Trophoblast cell (in vitro differentiated cells and primary cell): ENCODE measurements around the gene RAB36.

Source experiments
- DNase-seq, 2 donors: peaks; one replicate each; pipeline ENCODE4 v3.0.0-alpha.2; 2016
- H2AFZ ChIP-seq: 2 replicates; pipeline ENCODE4 v1.6.1; 2013; ENCODE audit warnings: low read length, moderate library complexity, mild to moderate bottlenecking; ENCODE audit not compliant: insufficient read depth, poor library complexity
- H2AK5ac ChIP-seq: 2 replicates; pipeline ENCODE4 v1.6.1; 2013; ENCODE audit warnings: mild to moderate bottlenecking, low read length
- H2BK120ac ChIP-seq: 2 replicates; pipeline ENCODE4 v1.6.1; 2013; ENCODE audit warnings: low read length, mild to moderate bottlenecking, moderate library complexity; ENCODE audit not compliant: insufficient read depth, poor library complexity
- H2BK12ac ChIP-seq: 2 replicates; pipeline ENCODE4 v1.6.1; 2013; ENCODE audit warnings: mild to moderate bottlenecking, low read length, moderate library complexity
- H2BK5ac ChIP-seq: 2 replicates; pipeline ENCODE4 v1.6.1; 2013; ENCODE audit warnings: low read length, low read depth, moderate library complexity, mild to moderate bottlenecking; ENCODE audit not compliant: poor library complexity
- H3K14ac ChIP-seq: 2 replicates; pipeline ENCODE4 v1.6.1; 2013; ENCODE audit warnings: mild to moderate bottlenecking, low read length
- H3K18ac ChIP-seq: 2 replicates; pipeline ENCODE4 v1.6.1; 2013; ENCODE audit warnings: mild to moderate bottlenecking, low read length
- H3K23ac ChIP-seq: 2 replicates; pipeline ENCODE4 v1.6.1; 2013; ENCODE audit warnings: low read length
- H3K27ac ChIP-seq: 2 replicates; pipeline ENCODE4 v1.5.1; 2013; ENCODE audit warnings: low read depth, mild to moderate bottlenecking, inconsistent platforms, low read length, moderate library complexity
- H3K27me3 ChIP-seq: 2 replicates; pipeline ENCODE4 v1.6.1; 2013; ENCODE audit warnings: inconsistent platforms, mild to moderate bottlenecking, low read length, moderate library complexity; ENCODE audit not compliant: insufficient read depth
- H3K36me3 ChIP-seq, 2 experiments: 1 replicate in 1 of 2; 2 replicates in 1 of 2; pipeline ENCODE4 v1.6.1; 2013; ENCODE audit warnings: low read length in 2 of 2, mild to moderate bottlenecking in 2 of 2, moderate library complexity in 1 of 2; ENCODE audit not compliant: insufficient read depth in 2 of 2, control insufficient read depth in 1 of 2
- H3K4ac ChIP-seq: 2 replicates; pipeline ENCODE4 v1.6.1; 2013; ENCODE audit warnings: low read depth, mild to moderate bottlenecking, low read length, moderate library complexity
- H3K4me1 ChIP-seq, 2 experiments: 1 replicate in 1 of 2; 2 replicates in 1 of 2; pipeline ENCODE4 v1.6.1; 2013; ENCODE audit warnings: low read length in 2 of 2, mild to moderate bottlenecking in 2 of 2, moderate library complexity in 1 of 2; ENCODE audit not compliant: insufficient read depth in 2 of 2, control insufficient read depth in 1 of 2
- H3K4me2 ChIP-seq: 2 replicates; pipeline ENCODE4 v1.6.1; 2013; ENCODE audit warnings: inconsistent platforms, mild to moderate bottlenecking, low read length, moderate library complexity
- H3K4me3 ChIP-seq: 2 replicates; pipeline ENCODE4 v1.5.1; 2013; ENCODE audit warnings: mild to moderate bottlenecking, low read depth, low read length, inconsistent platforms
- H3K79me1 ChIP-seq: one replicate; pipeline ENCODE4 v1.6.1; 2013; ENCODE audit warnings: low read length
- H3K79me2 ChIP-seq: 2 replicates; pipeline ENCODE4 v1.6.1; 2013; ENCODE audit warnings: low read length, mild to moderate bottlenecking; ENCODE audit not compliant: control insufficient read depth, insufficient read depth, poor library complexity
- H3K9ac ChIP-seq: 2 replicates; pipeline ENCODE4 v1.6.1; 2013; ENCODE audit warnings: mild to moderate bottlenecking, low read length
- H3K9me3 ChIP-seq: 2 replicates; pipeline ENCODE4 v1.6.1; 2013; ENCODE audit warnings: low read depth, mild to moderate bottlenecking, control low read depth, inconsistent platforms, low read length; ENCODE audit not compliant: insufficient read depth
- H4K12ac ChIP-seq: 2 replicates; pipeline ENCODE4 v1.6.1; 2013; ENCODE audit warnings: low read depth, mild to moderate bottlenecking, low read length, moderate library complexity
- H4K8ac ChIP-seq: 2 replicates; pipeline ENCODE4 v1.6.1; 2013; ENCODE audit warnings: low read depth, mild to moderate bottlenecking, low read length, moderate library complexity
- H4K91ac ChIP-seq: one replicate; pipeline ENCODE4 v1.6.1; 2013; ENCODE audit warnings: low read depth, mild to moderate bottlenecking, low read length, moderate library complexity
- WGBS: extraction: QIAGEN DNeasy Blood & Tissue Kit; methylation state at CpG from one replicate; pipeline ENCODE4 v1.1.7; 2013; ENCODE audit warnings: missing lambda C conversion rate; ENCODE audit not compliant: insufficient read length, insufficient coverage; ENCODE audit errors: extremely low coverage; 5-methylcytosine and 5-hydroxymethylcytosine counted together

Gene RAB36

DNA sequence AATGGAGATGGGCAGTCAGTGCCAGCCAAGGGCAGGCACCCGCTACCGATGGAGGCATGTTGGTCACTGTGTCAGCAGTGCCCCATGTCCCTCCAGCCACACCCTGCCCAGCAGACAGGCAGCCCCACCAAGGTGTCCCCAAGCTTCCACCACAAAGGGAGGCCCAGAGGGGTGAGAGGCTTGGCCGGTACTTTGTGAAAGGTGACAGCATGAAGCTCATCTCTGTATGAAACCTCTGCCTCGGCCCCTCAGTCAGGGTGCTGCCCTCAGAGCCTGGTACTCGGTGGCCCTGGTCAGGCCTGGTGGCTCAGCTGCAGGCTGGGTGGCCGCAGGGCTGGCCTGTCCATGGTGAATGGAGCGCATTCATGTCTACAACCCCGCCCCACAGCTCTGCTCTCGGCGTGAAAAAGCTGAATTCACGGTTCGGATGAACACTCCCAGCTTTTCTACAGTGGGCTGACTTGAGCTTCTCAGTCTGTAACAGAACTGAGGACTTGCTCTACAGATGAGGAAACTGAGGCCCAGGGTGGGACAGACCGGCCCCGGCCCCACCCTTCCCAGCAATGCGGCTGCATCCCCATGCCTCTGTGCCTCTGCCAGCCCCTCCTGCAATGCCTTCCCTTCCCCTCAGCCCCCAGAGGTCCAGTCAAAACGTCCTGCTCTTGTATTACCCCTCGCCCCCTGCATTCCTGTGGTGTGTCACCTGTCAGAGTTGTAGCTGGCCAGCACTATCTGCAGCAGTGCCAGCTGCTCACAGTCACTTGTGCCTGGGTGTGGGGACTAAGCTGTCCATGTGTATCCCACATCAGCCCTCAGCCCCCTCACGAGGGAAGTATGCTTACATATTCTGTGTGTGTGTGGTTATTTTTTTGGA is 31.2 kb upstream of the RAB36 start:
- DNase-seq = no peak
- H3K4ac ChIP-seq = no peak overlapping the region
- no peaks in the 10 kb centered on the region for H3K79me2 ChIP-seq
- H2BK120ac ChIP-seq = no peak overlapping the region
- no peak overlapping the region for H2AFZ ChIP-seq
- no peak overlapping the region for H2BK12ac ChIP-seq
- H3K36me3 ChIP-seq = no peaks in the 10 kb centered on the region
- no peak overlapping the region for H3K23ac ChIP-seq
- no peak overlapping the region for H4K91ac ChIP-seq
- H3K9me3 ChIP-seq = peaks cover 2% of the 10 kb centered on the region
- H3K27ac ChIP-seq = no peak overlapping the region
- H4K8ac ChIP-seq = no peak overlapping the region
- H3K4me3 ChIP-seq = no peak overlapping the region
- H3K14ac ChIP-seq = no peak overlapping the region
- H4K12ac ChIP-seq = no peak overlapping the region
- no peak overlapping the region for H2AK5ac ChIP-seq
- H3K18ac ChIP-seq = no peak overlapping the region
- H3K4me2 ChIP-seq = no peak overlapping the region
- H3K27me3 ChIP-seq = no peaks in the 10 kb centered on the region
- WGBS = no CpG with 5 or more reads among the region's 18 CpGs
- no peak overlapping the region for H2BK5ac ChIP-seq
- H3K79me1 ChIP-seq = no peaks in the 10 kb centered on the region
- H3K4me1 ChIP-seq = peaks cover 6 to 20% of the 10 kb centered on the region in 2 experiments
- H3K9ac ChIP-seq = no peak overlapping the region

DNA sequence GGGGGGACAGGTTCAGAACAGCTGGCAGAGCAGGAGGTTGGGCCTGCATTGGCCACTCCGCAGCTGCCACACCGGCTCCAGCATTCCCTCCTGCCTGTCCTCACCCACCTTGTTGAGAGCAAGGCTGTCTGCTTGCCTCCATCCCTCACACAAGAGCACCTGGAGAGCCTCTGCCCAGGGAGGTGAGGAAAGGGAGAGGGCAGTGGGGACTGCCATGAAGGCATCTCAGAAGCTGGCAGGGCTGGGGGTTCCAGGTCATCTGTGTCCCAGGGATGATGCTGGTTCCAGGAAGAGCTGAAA is 30.6 kb upstream of the RAB36 start:
- peaks cover 2% of the 10 kb centered on the region for H3K9me3 ChIP-seq
- no peak overlapping the region for H3K27ac ChIP-seq
- no peak overlapping the region for H2BK120ac ChIP-seq
- no peak overlapping the region for H2BK12ac ChIP-seq
- no peak overlapping the region for H3K14ac ChIP-seq
- no peaks in the 10 kb centered on the region for H3K36me3 ChIP-seq
- no peak overlapping the region for H2AFZ ChIP-seq
- no peaks in the 10 kb centered on the region for H3K79me1 ChIP-seq
- no peak overlapping the region for H3K23ac ChIP-seq
- H3K79me2 ChIP-seq = no peaks in the 10 kb centered on the region
- no peak overlapping the region for H4K91ac ChIP-seq
- no peak overlapping the region for H2AK5ac ChIP-seq
- H3K9ac ChIP-seq = no peak overlapping the region
- no peak overlapping the region for H3K4me3 ChIP-seq
- H4K12ac ChIP-seq = no peak overlapping the region
- no peaks in the 10 kb centered on the region for H3K27me3 ChIP-seq
- no peak overlapping the region for H3K4ac ChIP-seq
- WGBS = no CpG with 5 or more reads among the region's 2 CpGs
- DNase-seq = no peak
- H3K4me1 ChIP-seq = peaks cover 6 to 20% of the 10 kb centered on the region in 2 experiments
- H4K8ac ChIP-seq = no peak overlapping the region
- no peak overlapping the region for H3K18ac ChIP-seq
- H2BK5ac ChIP-seq = no peak overlapping the region
- H3K4me2 ChIP-seq = no peak overlapping the region

DNA sequence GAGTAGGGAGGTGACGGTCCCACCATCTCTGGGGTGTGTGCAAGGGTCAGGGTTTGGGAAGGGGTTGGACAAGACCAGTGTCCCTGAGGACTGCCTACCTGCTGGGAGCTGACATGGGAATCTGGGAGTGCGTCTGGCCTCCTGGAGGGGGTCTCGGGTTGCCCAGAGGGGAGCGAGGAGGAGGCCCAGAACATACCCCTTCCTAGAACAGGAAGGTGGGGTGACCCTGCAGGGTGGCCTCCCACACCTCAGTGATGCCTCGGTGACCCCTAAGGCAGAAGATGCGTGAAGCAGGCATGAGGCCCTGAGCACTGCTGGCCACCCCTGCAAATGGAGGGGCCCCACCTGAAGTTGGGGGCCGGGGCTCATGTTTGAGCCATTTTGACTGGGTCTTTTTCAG is 29.9 kb upstream of the RAB36 start:
- Histone ChIP-seq H3K4me2 (no peak overlapping the region), H3K9me3 (peaks cover 2% of the 10 kb centered on the region), H3K18ac (no peak overlapping the region), H3K14ac (no peak overlapping the region), H2BK5ac (no peak overlapping the region), H3K36me3 (no peaks in the 10 kb centered on the region), H2BK12ac (no peak overlapping the region), H3K4me3 (no peak overlapping the region), H2AK5ac (no peak overlapping the region), H3K4ac (no peak overlapping the region), H3K27ac (no peak overlapping the region), H3K23ac (no peak overlapping the region), H4K91ac (no peak overlapping the region), H4K12ac (no peak overlapping the region), H4K8ac (no peak overlapping the region), H2BK120ac (no peak overlapping the region), H2AFZ (no peak overlapping the region), H3K4me1 (peaks cover 6 to 16% of the 10 kb centered on the region in 2 experiments), H3K27me3 (no peaks in the 10 kb centered on the region), H3K79me2 (no peaks in the 10 kb centered on the region), H3K9ac (no peak overlapping the region), H3K79me1 (no peaks in the 10 kb centered on the region)
- no CpG with 5 or more reads among the region's 7 CpGs for WGBS
- DNase-seq = no peak

DNA sequence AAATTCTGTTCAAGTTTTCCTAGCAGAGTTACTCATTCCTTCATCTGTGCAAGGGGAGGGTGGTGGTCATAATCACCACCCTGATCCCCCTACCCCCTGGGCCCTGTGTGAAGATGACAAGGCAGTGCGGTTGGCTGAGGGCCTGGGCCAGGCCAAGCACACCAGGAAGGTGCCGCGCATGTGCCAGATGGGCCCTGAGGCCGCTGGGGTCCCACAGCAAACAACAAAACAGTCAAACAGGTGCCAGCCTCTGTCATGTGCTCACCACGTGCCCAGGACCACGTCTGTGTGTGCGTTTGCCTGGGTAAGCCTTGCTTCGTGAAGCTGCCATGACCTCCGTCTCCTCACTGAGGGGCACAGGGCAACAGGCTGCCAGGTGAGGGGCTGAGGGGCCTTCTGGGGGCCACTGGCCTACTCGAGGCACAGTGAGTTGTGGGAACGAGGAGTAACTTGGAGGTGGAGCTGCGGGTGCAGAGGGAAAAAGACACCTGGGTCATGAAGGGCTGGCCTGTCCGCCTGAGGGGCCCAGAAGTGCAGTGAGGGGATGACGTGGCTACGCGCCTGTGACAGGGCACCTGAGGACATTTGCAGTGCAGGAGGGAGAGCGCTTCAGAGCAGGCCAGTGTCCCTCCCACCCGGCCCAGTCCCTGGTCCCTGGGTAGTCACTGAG is 29.3 kb upstream of the RAB36 start:
- H3K9me3 ChIP-seq = peaks cover 2% of the 10 kb centered on the region
- DNase-seq = peak in 1 of 2 donors; percentile 16
- no peak overlapping the region for H2AK5ac ChIP-seq
- no peak overlapping the region for H2BK12ac ChIP-seq
- no peaks in the 10 kb centered on the region for H3K27me3 ChIP-seq
- H4K8ac ChIP-seq = no peak overlapping the region
- H3K4me2 ChIP-seq = no peak overlapping the region
- no peak overlapping the region for H3K14ac ChIP-seq
- no CpG with 5 or more reads among the region's 18 CpGs for WGBS
- no peak overlapping the region for H3K9ac ChIP-seq
- H4K91ac ChIP-seq = no peak overlapping the region
- H2AFZ ChIP-seq = no peak overlapping the region
- H3K79me1 ChIP-seq = no peaks in the 10 kb centered on the region
- H3K4ac ChIP-seq = no peak overlapping the region
- no peak overlapping the region for H4K12ac ChIP-seq
- H2BK120ac ChIP-seq = no peak overlapping the region
- H3K4me3 ChIP-seq = no peak overlapping the region
- no peaks in the 10 kb centered on the region for H3K36me3 ChIP-seq
- peaks cover 4 to 11% of the 10 kb centered on the region in 2 experiments for H3K4me1 ChIP-seq
- no peak overlapping the region for H3K18ac ChIP-seq
- H2BK5ac ChIP-seq = no peak overlapping the region
- H3K79me2 ChIP-seq = no peaks in the 10 kb centered on the region
- no peak overlapping the region for H3K27ac ChIP-seq
- no peak overlapping the region for H3K23ac ChIP-seq
